Ecto neural progenitor cell (in vitro differentiated cells): ENCODE measurements around the gene FSTL3.
"Not testable (repeated sequence)": the region's sequence is repeated elsewhere in the genome, so short reads cannot be mapped to it uniquely, and the experiment has no call there.

ENCODE experiments used
- DNase-seq: peaks from one replicate; pipeline ENCODE4 v3.0.0-alpha.2; 2018; ENCODE audit warnings: low spot score

FSTL3 gene

GRCh38 chr19:682678-683320 is 6.6 kb downstream of the FSTL3 start:
- no peak for DNase-seq

- DNase-seq = no peak
Observed at GRCh38 chr19:685454-685931, 9.3 kb downstream of the FSTL3 start.

- DNase-seq = no peak
Observed at GRCh38 chr19:686589-687297, 10.6 kb downstream of the FSTL3 start.

- no peak for DNase-seq
Observed at GRCh38 chr19:687569-688166, 11.5 kb downstream of the FSTL3 start.

- DNase-seq = no peak
Observed at GRCh38 chr19:688214-688613, 12.0 kb downstream of the FSTL3 start.

GRCh38 chr19:688992-689391 is 12.8 kb downstream of the FSTL3 start:
- DNase-seq = no peak

GRCh38 chr19:690203-690602 is 14.0 kb downstream of the FSTL3 start:
- DNase-seq = no peak

- no peak for DNase-seq
Observed at GRCh38 chr19:694481-695351, 18.5 kb downstream of the FSTL3 start.

- no peak for DNase-seq
Observed at GRCh38 chr19:695352-695949, 19.3 kb downstream of the FSTL3 start, which contains the start of gene PRSS57. PRSS57 (minus strand) TSS chr19:695452; CDS start chr19:695430, 22 bp downstream.

GRCh38 chr19:698529-698928 is 22.3 kb downstream of the FSTL3 start:
- DNase-seq = not testable (repeated sequence)

GRCh38 chr19:699885-700284 is 23.7 kb downstream of the FSTL3 start:
- not testable (repeated sequence) for DNase-seq

- DNase-seq = not testable (repeated sequence)
Observed at GRCh38 chr19:702847-703246, 26.7 kb downstream of the FSTL3 start.

GRCh38 chr19:703329-703650 is 27.1 kb downstream of the FSTL3 start:
- DNase-seq = no peak

- peak; percentile 95 for DNase-seq
Observed at GRCh38 chr19:703651-704446, 27.7 kb downstream of the FSTL3 start.

- DNase-seq = no peak
Observed at GRCh38 chr19:704447-704741, 28.2 kb downstream of the FSTL3 start.

- peak; percentile 76 for DNase-seq
Observed at GRCh38 chr19:708154-709143, 32.3 kb downstream of the FSTL3 start, which contains the start of gene PALM. PALM (plus strand) TSS chr19:708935; CDS start chr19:709147, 212 bp downstream.

GRCh38 chr19:709196-709964 is 33.2 kb downstream of the FSTL3 start:
- DNase-seq = peak; percentile 63

- no peak for DNase-seq
Observed at GRCh38 chr19:709965-710571, 33.9 kb downstream of the FSTL3 start.

GRCh38 chr19:710767-711166 is 34.6 kb downstream of the FSTL3 start:
- DNase-seq = no peak
